ENCODE data around the gene STRC.
"Not testable (repeated sequence)": the region's sequence is repeated elsewhere in the genome, so short reads cannot be mapped to it uniquely, and the experiment has no call there.

The STRC gene

DNA sequence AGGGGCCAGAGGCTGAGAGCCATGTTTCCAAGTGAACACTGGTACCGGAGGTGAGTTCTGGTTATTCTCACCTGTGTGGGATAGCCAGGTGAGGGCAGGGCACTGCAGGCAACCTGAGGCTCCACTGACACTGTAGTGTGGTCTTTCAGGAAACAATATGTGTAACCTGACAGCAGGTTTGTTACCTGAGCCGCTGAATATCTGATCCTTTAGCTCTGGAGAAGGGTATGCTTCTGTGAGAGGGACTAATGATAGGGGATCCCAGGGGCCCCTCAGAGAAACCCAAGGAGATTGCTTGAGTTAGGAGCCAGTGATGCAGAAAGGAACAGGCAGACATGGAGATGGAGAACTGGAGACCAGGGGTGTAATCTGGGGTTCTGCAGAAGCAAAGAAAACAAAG is at the start of gene STRC:
STRC (minus strand) TSS at position 101 of the 400 bp plus-strand sequence; CDS start at position 23, 78 bp downstream.
- DNase-seq, result not testable (repeated sequence)

DNA sequence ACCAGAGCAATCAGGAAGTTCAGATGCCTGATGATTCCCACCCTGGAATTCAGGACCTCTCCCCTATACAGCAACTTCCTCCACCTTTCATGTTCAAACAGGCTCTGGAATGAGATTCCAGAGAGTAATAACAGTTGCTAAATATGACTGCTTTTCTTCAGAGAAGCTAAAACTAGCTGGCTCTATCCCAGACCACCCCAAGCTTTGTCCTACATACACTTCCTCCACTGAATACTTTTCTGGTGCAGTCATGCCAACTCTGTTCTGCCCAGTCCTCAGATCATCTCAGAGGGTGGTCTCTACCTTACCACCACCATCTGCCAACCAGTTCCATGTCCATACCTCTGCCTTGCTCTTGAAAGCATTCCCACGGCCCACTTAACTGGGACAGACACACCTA is 47.6 kb upstream of the STRC start:
- DNase-seq, result not testable (repeated sequence)

DNA sequence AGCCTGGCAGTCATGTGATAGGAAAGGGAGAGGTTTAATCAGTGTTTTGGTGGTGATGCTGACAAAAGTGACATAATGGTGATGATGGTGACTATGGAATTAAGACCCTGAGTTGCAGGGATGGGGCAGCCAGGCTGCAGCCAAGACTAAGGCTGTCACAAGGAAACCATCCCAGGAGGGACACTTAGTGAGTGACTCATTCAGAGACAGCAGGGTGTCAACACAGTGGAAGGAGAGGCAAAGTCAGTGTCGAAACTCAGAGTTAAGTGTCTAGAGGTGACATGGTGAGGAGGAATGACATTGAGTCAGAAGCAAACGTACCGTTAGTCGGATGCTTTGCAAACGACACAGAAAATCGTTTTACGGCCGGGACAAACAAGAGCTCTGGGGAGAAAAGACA is 44.7 kb upstream of the STRC start:
- not testable (repeated sequence) for DNase-seq

DNA sequence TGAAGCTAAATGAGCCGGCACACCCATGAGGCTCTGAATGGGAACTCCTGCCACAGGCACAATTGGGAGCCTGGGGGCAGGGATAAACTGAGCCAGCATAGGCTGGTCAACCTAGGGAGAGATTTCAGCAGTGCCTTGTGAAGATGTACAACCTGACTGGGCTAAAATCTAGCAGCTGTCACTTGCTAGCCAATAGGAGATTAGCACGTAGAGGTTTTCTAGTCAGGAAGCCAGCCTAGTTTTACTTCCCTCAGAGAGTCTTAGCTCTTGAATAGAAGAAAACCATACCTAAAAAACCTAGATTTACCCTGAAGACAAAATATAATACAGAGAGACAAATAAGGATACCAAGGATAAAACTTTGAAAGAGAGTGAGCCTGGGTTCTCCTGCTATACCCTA is 43.7 kb upstream of the STRC start:
- DNase-seq, result not testable (repeated sequence)

DNA sequence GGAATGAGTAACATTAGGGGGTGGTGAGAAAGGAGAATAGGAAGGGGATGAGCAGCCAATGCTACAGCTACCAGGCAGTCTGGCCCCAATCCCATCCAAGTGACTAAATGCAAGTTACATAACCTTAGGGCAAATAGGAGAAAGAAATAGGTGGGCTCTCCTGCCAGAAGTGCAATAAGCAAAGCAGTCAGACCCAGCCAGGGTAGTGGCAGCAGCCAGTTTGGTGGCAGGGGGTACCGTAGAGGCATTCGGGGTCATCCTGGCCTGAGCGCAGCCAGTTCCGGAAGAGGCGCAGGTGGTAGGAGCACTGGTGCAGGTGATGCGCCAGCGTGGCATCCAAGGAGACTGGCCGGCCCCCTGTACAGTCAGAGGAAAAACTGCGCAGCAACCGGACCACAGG is 41.1 kb upstream of the STRC start:
- not testable (repeated sequence) for DNase-seq

DNA sequence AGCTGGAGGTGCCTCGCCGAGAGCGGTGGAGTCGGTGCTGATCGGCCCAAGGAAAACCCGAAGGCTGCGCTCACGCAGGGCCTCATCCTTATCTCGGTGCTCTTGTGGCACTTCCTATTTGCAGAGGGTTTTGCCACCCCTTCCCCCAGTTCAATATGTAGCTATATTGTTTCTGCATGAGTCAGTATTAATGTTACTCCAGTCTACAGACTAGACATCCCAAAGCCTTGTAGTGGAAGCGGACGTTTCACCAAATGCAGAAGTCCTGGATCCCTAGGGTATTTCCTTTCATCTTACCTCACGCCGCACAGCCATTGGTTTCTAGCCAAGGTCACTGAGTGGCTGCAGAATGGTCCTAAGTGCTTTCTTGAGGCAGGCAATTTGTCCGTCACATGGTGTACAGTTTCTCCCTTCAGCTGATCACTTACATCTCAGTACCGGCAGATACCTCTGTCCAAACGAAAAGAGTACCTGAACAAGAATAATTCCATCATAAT is 30.9 kb upstream of the STRC start:
- DNase-seq, result not testable (repeated sequence)

DNA sequence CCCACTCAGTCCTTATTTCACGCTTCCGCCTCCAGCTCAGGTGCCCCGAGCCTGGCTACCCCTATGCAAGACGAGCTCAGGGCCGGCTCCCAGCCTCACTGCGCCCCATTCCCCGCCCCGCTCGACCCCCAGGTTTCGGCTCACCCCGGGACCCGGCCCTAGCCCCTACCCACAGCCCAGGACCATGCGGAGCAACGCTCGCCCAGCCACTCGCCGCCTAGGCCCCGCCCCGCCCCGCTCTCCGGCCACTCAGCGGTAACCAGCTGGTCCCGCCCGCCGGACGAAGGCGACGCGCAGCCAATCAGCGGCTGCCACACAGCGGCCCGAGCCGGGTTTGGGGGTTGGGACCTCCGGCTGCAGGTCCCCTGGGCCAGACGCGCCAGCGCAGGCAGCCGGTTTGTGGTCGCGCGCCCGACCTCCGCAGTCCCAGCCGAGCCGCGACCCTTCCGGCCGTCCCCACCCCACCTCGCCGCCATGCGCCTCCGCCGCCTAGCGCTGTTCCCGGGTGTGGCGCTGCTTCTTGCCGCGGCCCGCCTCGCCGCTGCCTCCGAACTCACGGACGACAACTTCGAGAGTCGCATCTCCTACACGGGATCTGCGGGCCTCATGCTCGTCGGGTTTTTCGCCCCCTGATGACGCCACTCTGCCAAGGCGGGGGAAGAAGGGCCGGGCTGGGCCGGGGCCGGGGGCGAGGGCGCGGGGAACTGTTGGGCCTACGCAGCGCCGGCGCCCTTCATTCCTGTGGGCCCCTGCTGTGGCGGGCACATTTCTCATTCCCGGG is 30.2 kb upstream of the STRC start, which contains the start of gene CATSPER2:
CATSPER2 (minus strand) TSS at position 196 of the 781 bp plus-strand sequence. CDS start 783 bp downstream, outside the sequence.
- DNase-seq, result no peak

DNA sequence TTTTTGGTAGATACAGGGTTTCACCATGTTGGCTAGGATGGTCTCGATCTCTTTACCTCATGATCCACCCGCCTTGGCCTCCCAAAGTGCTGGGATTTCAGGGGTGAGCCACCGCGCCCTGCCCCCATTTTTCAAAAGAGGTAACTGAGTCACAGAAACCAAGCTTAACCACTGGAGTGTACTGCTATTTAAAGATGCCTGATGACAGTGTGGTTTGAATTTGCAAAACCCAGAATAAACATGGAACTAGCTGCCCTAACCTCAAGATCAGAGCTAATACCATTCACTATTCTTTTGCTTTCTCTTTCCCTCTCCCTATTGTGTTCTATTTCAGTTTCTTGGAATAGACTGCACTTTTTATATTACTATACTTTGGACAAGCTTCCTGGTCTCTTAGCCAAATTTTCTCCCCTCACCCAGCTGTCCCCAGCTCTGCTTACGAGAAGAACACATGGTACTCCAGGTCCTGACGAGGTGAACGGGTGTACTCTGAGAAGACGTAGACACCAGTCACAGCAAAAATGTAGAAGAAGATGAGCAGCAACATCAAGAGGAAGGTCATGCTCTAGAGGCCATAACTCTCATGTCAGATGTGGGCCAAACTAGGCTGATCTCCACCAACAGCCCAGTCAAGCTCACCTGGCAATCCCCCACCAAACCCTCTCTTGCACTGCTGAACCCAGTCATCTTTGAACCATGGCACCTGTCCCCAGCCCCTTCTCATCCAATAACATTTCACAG is 20.0 kb upstream of the STRC start:
- DNase-seq, result not testable (repeated sequence)

DNA sequence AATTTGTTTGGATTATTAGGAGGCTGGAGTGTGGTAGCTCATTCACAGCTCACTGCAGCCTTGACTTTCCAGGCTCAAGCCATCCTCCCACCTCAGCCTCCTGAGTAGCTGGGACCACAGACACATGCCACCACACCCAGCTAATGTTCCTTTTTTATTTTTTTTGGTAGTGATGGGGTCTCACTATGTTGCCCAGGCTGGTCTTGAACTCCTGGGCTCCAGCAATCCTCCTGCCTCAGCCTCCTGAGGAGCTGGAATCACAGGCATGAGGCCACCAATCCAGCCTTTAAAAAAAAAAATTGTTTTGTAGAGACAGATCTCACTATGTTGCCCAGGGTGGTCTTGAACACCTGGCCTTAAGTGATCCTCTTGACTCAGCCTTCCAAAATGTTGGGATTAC is 8.3 kb upstream of the STRC start:
- DNase-seq, result not testable (repeated sequence)

DNA sequence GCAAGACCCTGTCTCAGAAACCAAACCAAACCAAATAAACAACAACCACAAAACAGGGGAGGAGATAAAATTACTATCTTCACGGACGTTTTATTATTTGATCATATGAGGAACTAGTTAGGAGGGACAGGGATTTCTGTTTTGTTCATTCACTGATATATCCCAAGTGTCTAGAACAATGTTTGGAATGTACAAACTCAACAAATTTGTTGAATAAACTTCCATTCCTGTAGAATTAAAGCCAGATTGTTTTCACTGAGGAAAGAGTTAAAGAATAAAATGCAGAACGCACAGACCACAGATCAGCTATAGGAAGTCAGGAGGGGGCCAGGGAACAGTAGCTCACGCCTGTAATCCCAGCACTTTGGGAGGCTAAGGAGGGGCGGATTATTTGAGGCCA is 6.5 kb upstream of the STRC start:
- DNase-seq, result no peak

DNA sequence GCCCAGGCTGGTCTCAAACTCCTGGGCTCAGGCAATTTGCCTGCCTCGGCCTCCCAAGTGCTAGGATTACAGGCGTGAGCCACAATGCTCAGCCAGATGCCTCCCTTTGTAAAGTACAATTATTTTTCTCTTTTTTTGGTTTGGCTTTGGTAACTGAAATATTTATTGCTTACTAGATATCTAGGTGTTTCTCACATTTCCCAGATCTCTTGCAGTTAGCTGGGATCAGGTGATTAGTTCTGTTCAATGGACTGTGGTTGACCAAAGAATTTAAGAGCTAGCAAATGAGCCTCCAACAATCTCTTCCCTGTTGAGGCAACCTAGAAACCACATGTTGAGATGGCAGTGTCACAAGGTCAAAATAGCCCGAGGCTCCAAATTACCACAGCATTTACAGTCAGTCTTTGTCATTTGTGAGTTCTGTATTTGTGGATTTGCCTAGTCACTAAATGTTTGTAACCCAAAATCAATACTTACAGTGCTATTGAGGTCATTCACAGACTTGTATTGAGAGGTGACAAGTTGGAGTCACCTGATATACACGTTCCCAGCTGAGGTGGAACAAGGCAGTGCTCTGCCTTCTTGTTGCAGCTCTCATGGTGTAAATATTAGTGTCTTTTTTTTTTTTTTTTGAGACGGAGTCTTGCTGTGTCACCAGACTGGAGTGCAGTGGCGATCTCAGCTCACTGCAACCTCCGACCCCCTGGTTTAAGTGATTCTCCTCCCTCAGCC is 3.6 kb upstream of the STRC start:
- not testable (repeated sequence) for DNase-seq

DNA sequence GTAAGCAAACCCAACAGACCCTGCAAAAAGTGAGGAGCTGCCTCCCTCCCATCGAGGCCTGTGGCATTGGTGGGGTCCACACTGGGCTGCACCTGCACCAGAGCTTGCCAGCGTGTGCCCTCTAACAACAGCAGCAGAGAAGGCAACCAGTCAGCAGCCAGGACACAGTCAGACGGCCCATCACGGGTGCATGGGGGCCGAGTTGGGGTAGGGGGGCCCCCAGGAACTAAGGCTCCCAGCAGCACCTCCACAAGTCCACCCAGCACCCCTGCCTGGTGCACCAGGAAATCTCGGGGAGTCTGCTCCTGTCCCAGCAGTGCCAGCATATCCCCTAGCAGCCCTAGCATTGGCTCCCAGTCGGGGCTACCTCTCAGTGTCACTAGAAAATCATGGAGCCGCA is 850 bp downstream of the STRC start:
- not testable (repeated sequence) for DNase-seq

DNA sequence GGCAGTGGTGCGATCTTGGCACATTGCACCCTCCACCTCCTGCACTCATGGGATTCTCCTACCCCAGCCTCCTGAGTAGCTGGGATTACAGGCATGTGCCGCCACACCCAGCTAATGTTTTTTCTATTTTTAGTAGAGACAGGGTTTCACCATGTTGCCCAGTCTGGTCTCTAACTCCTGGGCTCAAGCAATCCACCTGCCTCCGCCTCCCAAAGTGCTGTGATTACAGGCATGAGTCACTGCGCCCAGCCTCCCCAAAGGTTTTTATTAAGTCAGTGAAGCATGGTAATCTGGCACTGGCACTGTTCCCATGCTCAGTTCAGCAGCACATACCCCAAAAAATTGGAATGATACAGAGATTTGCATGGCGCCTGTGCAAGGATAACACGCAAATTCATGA is 16.4 kb downstream of the STRC start:
- not testable (repeated sequence) for DNase-seq

DNA sequence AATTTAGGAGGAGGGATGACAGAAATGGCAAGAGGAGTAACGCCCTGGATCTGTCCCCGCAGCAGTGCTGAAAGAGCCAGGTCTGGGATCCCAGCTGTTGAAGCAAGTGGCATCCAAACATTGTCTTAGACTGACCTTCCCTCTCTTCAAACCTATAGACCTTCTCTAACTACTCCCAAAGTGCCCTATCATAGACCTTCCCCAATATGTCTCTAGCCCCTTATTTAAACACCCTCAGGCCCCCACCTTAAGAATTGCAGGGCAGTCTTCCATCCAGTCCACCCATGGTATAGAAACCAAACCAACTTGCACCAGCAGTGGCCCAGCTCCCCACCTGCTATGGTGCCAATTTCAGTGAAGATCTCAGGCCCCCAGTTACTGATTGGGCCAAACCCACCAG is 18.4 kb downstream of the STRC start:
- not testable (repeated sequence) for DNase-seq

DNA sequence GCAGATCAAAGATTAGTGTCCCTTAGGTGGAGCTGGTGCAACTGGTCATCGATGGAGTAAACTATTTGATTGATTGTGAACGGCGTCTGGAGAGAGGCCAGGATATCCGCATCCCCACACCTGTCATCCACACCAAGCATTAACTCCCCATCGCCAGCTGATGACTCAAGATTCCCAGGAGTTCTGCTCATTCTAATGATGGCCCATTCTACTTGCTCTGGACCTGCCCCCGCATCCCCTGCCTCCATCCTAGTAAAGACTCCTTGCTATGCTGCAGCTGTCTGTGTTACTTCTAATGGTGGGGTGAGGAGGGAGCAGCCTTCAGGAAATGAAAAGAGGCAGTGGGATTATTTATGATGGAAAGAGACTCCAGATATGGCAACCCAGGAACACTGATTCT is 19.5 kb downstream of the STRC start:
- DNase-seq, result not testable (repeated sequence)

DNA sequence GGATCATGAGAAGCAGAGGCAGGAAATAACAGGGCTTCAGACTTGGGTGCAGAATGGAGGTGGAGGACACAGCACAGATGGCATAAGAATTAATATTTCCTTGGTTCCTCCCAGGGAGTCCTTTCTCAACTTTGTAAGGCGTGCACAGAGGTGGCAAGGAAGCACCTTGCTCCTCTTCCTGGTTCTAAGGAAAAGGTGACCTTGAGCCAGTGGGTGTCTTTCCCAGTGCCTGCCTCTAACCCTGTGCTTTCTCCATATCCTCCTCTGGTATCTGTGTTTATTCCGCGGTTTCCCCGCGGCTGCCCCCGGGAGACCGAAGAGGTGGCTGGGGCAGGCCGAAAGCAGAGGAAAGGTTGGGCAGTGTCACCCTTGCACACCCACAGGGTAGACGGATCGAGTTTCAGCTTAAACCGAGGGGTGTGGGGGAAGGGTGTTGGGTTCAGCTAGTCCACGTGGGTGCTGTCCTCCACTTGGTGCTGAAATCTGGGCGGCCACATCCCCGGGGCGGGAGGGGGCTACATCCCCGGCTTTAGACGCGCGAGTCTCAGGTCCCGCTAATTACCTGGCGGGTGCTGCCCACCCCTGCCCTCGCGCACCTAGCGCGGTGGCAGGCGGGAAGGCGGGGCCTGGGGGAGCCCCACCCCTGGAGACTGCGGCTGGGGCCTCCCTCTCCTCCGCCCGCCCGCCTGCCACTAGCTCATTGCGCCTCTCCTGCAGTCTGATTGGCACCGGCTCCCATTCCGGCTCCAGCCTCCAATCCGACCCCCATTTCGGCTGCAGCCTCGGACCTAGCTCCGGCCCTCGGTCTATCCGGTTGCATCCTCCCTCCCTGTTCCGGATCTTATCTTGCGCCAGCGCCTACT is 25.0 kb downstream of the STRC start, which contains the start of gene CKMT1B:
CKMT1B (plus strand) TSS at position 700 of the 863 bp plus-strand sequence. CDS start 192 bp downstream, outside the sequence.
- not testable (repeated sequence) for DNase-seq

DNA sequence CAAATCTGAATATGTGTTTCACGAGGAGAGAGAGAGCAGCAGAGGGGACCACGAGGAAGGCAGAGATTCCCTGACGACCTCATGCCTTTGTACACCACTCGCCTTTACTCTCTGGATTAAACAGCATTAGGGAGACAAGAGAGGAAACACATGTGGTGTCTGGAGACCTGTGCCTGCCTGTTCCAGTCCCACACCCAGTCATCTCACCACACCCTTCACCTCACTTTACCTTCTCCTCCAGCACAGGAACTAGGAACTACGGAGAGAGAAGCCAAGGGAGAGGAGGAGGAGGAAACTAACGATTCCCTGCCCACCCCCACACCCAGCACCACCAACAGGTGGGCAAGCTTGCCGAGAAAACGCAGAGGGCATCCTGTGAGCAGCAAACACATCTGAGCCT is 25.8 kb downstream of the STRC start:
- not testable (repeated sequence) for DNase-seq

DNA sequence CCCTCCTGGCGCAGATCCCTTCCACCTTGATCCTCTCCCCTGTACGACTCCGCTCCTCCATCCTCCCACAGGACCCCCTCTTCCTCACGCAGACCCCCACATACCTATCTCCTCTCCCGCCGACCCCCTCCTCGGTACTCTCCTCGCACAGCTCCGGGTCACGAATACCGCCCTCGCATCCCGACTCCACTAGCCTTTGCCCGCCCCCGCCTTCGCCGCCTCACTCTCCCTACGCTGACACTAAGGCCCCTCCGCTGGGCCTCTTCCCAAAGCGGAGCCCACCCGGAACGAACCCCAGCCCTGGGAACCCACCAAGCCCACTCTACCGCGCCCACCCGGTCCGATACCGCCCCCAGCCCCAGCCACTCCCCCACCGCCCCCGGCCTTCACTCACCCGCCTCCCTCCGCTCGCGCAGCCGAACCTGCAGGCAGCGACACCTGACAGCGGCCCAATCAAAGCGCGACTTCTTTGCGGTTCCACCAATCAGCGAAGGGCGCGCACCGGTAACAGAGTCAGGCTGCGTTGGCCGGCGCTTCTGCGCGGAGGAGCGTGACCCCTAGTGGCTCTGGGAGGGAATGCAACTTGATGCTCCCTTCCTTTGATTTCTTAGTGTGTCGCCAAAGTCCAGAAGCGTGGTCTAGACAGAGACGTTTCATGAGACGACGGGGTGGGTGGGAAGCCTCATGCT is 28.7 kb downstream of the STRC start, which contains the start of gene PPIP5K1:
PPIP5K1 (minus strand) TSS at position 431 of the 689 bp plus-strand sequence. CDS start 5,704 bp downstream, outside the sequence.
- not testable (repeated sequence) for DNase-seq

DNA sequence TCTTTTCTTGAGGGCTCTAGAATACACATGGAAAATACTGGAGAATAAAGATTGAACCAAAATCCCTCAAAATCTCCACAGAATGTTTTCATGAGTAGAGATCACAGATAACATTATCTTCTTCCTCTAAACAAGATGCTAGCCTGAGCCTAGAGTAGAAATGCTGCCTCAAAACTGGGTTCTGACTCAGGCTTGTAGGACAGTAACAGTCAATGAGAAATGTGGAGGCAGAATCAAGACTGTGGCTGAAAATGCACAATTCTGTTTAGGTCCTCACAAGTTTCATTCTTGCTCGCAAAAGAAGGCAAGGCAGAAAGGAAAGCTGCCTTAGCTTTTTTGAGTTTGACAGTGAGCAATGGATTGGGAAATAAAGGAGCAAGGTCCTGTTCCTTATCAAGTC is 44.0 kb downstream of the STRC start:
- not testable (repeated sequence) for DNase-seq

DNA sequence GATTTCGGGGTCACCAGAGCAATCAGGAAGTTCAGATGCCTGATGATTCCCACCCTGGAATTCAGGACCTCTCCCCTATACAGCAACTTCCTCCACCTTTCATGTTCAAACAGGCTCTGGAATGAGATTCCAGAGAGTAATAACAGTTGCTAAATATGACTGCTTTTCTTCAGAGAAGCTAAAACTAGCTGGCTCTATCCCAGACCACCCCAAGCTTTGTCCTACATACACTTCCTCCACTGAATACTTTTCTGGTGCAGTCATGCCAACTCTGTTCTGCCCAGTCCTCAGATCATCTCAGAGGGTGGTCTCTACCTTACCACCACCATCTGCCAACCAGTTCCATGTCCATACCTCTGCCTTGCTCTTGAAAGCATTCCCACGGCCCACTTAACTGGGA is 52.0 kb downstream of the STRC start:
- DNase-seq, result not testable (repeated sequence)

DNA sequence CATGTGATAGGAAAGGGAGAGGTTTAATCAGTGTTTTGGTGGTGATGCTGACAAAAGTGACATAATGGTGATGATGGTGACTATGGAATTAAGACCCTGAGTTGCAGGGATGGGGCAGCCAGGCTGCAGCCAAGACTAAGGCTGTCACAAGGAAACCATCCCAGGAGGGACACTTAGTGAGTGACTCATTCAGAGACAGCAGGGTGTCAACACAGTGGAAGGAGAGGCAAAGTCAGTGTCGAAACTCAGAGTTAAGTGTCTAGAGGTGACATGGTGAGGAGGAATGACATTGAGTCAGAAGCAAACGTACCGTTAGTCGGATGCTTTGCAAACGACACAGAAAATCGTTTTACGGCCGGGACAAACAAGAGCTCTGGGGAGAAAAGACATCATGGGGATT is 54.8 kb downstream of the STRC start:
- DNase-seq, result not testable (repeated sequence)
